ENCODE data around the gene EFCAB6.

DNA sequence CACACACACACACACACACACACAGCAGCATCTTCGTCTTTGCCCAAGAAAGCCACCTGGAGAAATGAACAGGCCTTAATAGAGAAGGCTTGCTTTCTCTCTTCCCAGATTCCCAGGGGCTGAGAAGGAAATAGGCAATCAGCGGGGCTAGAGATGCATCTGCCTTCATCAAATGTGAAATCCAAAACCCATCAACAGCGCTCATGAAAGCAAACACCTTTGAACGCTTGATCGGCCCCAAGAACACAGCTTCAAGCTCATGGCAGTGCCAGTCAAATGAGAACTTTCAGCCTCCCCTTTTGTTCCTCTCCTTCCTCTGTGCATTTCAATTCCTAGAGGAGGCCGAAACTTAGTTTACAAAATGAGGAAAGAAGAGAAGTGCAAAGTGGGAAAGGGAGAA, 122.7 kb downstream of the EFCAB6 start:
- TF ChIP-seq POLR2A (IDR thresholded peaks at IDR 0.05) (no peak), CTCF (IDR thresholded peaks at IDR 0.05 in 8 of 11, conservative IDR thresholded peaks at IDR 0.05 in 3 of 11) (no peak)
